LNCAP (cell line): Measurements from ENCODE around the gene DCTD.

Experiments
- TF ChIP-seq, protein P1 (sequence below): fragments of 450-650 bp; IDR thresholded peaks from 2 replicates; pipeline ENCODE4 v1.5.1; 2017; ENCODE audit warnings: mild to moderate bottlenecking

Gene DCTD

DNA sequence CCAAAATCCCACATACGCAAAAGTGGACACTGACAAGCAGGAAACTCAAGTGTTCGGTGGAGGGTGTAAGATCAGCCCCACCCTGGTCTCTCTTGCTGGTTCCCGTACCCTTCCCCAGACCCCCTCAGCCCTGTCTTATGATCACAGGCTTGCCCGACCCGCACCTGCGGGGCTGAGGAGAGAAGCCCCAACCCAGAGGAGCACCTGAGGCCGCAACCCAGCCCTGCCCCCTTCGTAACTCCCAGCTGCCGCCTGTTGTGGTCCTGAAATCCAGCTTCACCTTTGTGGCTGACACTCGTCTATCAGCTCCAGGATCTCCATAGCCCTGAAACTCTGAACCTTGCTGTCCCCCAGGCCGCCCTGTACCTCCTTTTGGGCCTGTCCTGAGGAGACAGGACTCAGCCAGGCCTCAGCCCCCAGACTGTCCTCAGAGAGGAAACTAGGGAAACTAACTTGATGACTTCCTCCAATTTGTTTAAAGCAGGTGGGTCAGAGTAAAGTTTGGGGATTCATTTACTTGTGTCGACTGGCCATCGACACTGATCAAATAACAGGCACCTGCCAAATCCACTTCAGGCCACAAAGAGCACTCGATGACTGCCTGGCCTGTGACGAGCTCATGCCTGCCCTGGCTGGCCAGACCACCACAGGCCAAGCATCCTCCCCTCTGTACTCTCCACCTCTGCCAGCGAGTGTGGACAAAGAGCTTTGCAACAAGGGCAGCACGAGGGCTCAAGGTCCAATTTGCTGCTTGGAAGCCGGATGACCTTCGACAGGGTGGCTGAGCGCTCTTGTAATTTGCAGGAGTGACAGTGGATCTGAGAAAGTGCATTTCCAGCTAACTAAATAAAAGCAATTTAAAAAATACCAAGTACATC, 19.3 kb downstream of the DCTD start:
- TF ChIP-seq, protein P1, sequence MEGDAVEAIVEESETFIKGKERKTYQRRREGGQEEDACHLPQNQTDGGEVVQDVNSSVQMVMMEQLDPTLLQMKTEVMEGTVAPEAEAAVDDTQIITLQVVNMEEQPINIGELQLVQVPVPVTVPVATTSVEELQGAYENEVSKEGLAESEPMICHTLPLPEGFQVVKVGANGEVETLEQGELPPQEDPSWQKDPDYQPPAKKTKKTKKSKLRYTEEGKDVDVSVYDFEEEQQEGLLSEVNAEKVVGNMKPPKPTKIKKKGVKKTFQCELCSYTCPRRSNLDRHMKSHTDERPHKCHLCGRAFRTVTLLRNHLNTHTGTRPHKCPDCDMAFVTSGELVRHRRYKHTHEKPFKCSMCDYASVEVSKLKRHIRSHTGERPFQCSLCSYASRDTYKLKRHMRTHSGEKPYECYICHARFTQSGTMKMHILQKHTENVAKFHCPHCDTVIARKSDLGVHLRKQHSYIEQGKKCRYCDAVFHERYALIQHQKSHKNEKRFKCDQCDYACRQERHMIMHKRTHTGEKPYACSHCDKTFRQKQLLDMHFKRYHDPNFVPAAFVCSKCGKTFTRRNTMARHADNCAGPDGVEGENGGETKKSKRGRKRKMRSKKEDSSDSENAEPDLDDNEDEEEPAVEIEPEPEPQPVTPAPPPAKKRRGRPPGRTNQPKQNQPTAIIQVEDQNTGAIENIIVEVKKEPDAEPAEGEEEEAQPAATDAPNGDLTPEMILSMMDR = no peak

GRCh38 chr4:182896421-182896820, 20.8 kb downstream of the DCTD start:
- TF ChIP-seq, protein P1 = no peak

DNA sequence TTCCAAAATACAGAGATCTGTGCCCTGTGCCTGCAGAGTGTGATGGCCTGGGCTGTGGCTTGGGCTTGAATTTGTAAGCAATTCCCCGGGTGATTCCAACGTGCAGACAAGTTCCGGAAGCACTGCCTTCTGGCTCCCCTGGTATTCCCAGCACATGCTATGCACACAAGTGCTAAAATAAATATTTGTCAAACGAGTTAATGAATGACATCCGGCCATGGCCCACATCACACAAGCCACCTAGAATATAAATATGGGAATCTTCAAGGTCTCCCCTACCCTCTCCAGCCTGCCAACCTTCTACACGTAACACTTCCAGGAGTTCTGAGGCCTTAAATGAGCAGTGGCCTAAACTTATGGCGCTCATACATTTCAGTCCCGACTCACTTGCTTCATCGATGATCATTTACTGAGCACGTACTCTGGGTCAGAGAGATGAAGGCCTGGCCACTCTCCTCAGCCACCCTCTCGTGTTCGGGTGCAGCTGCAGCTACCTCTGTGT, 21.3 kb downstream of the DCTD start:
- TF ChIP-seq, protein P1 = no peak

- TF ChIP-seq, protein P1 = no peak
These were observed 22.4 kb downstream of the DCTD start for GRCh38 chr4:182894681-182895275.

GRCh38 chr4:182893474-182894080, 23.6 kb downstream of the DCTD start:
- TF ChIP-seq, protein P1 = no peak

- TF ChIP-seq, protein P1 = no peak
These were observed 24.1 kb downstream of the DCTD start for GRCh38 chr4:182893047-182893446.

DNA sequence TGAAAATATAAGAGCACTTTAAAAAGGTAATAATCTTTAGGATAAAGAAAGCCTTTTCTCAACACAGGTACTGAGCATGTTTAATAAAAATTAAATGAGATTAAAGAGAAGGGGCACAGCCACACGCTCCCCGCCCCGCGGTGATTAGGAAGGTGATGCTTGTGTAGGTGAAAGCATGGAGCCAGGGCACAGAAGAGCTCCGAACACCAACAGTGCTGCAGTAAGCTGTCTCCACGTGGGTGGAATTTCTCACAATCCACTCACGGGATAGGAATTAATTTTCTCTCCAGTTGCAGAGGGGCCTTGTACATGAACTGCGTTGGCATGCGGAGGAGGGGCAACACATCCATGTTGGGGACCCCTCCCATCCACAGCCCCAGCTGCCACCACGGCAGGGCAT, 27.0 kb downstream of the DCTD start:
- TF ChIP-seq, protein P1 = no peak
